LNCAP (cell line): ENCODE results near the gene SLC9A9.

ENCODE experiments used
- CTCF ChIP-seq: fragments of 450-650 bp; IDR thresholded peaks from 2 replicates; pipeline ENCODE4 v1.5.1; 2017; ENCODE audit warnings: mild to moderate bottlenecking

Gene SLC9A9

GRCh38 chr3:143809121-143809621, 39.1 kb downstream of the SLC9A9 start:
- no peak for TF ChIP-seq CTCF

DNA sequence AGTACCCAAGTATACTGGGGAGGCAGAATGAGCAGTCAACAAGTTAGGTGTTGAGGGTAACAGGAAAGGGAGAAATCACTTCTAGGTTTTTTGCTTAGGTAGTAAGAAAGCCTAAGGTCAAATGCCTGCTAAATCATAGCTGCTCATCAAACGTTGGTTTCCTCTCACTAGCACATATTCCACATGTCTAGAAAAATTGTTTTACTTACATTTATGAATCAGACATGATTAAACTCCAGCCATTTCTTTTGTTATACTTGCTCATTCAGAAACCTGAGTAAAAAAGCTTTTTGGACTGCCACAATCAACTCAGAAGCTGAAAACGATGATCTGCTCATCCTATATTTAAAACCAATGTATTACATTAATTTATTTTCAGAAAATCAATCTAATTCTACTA, 40.2 kb downstream of the SLC9A9 start:
- no peak for TF ChIP-seq CTCF

GRCh38 chr3:143806038-143806437, 42.2 kb downstream of the SLC9A9 start:
- no peak for TF ChIP-seq CTCF

DNA sequence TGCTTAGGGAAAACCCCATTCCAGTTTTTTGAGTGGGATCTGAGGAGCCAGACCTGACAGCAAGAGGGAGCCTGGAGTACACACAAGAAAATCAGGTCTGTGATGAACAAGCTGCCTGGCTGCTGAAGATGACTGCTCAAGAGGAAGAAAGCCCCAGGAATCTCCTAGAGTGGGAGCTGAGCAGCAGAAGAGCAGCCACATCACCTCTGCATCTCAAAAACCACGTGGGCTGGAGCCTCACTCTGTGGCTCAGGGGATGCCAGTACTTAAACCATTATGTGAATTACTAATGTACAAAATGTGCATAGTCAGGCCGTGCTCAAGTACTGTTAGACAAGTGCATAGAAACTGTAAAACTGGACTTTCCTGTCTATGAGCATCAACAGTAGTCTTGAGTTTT, 52.4 kb downstream of the SLC9A9 start:
- TF ChIP-seq CTCF: no peak

- TF ChIP-seq CTCF: no peak
These were observed 53.3 kb downstream of the SLC9A9 start for GRCh38 chr3:143794793-143795462.

DNA sequence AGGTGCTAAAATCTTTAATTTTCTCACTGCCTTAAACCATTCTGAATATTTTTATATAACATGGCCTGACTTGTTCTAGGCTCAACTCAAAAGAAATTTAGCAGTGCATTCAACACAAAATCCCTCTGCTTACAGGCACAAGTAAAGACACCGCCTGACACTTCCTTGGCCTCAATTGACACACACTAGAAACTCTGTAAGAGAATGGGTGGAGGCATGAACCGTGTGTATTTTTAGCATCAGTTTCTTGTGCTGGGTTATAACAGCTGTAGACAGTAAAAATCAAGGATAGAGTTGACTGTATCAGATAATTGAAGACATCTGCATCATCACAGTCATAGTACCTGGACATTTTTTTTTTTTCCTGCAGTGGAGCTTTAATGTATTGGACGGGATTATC, 54.3 kb downstream of the SLC9A9 start:
- no peak for TF ChIP-seq CTCF

- no peak for TF ChIP-seq CTCF
These were observed 56.9 kb downstream of the SLC9A9 start for GRCh38 chr3:143791386-143791785.
